ENCODE measurements around the gene LIPI.
"Not testable (repeated sequence)": the region's sequence is repeated elsewhere in the genome, so short reads cannot be mapped to it uniquely, and the experiment has no call there.

The LIPI gene

GRCh38 chr21:14210738-14211137 lies at the start of gene LIPI:
Gene LIPI, minus strand, starts transcription at chr21:14210955. Its CDS starts 110 bp downstream, at chr21:14210845.
- DNase-seq, result no peak

- no peak for DNase-seq
Measured at GRCh38 chr21:14260174-14260764, 49.5 kb upstream of the LIPI start.

GRCh38 chr21:14259747-14260146 lies 49.0 kb upstream of the LIPI start:
- no peak for DNase-seq

GRCh38 chr21:14251336-14251735 lies 40.6 kb upstream of the LIPI start:
- no peak for DNase-seq

- no peak for DNase-seq
Measured at GRCh38 chr21:14245711-14246110, 35.0 kb upstream of the LIPI start.

- DNase-seq, result no peak
Measured at GRCh38 chr21:14244911-14245310, 34.2 kb upstream of the LIPI start.

- DNase-seq, result no peak
Measured at GRCh38 chr21:14243874-14244273, 33.1 kb upstream of the LIPI start.

- DNase-seq, result no peak
Measured at GRCh38 chr21:14243461-14243860, 32.7 kb upstream of the LIPI start.

GRCh38 chr21:14241297-14241696 lies 30.5 kb upstream of the LIPI start:
- no peak for DNase-seq

GRCh38 chr21:14239281-14239680 lies 28.5 kb upstream of the LIPI start:
- no peak for DNase-seq

- no peak for DNase-seq
Measured at GRCh38 chr21:14236180-14236579, 25.4 kb upstream of the LIPI start.

GRCh38 chr21:14235101-14235500 lies 24.3 kb upstream of the LIPI start:
- DNase-seq, result no peak

GRCh38 chr21:14229399-14229798 lies 18.6 kb upstream of the LIPI start:
- DNase-seq, result no peak

GRCh38 chr21:14223365-14223764 lies 12.6 kb upstream of the LIPI start:
- DNase-seq, result no peak

GRCh38 chr21:14215971-14216641 lies 5.4 kb upstream of the LIPI start, which contains the start of gene RBM11:
Gene RBM11, plus strand, starts transcription at chr21:14216157. Its CDS starts 30 bp downstream, at chr21:14216187.
- peak; percentile 62 for DNase-seq

- DNase-seq, result no peak
Measured at GRCh38 chr21:14213164-14213563, 2.4 kb upstream of the LIPI start.

- no peak for DNase-seq
Measured at GRCh38 chr21:14206222-14206621, 4.5 kb downstream of the LIPI start.

- DNase-seq, result not testable (repeated sequence)
Measured at GRCh38 chr21:14166463-14167223, 44.1 kb downstream of the LIPI start.

GRCh38 chr21:14143999-14144398 lies 66.8 kb downstream of the LIPI start:
- no peak for DNase-seq

GRCh38 chr21:14124266-14124665 lies 86.5 kb downstream of the LIPI start:
- no peak for DNase-seq

- no peak for DNase-seq
Measured at GRCh38 chr21:14121719-14122118, 89.0 kb downstream of the LIPI start.

GRCh38 chr21:14120091-14120734 lies 90.5 kb downstream of the LIPI start:
- DNase-seq, result no peak

- no peak for DNase-seq
Measured at GRCh38 chr21:14119038-14119437, 91.7 kb downstream of the LIPI start.
